ENCODE results near the gene NCAM1.

GRCh38 chr11:113034576-113034975 lies 73.4 kb downstream of the NCAM1 start:
- no peak for TF ChIP-seq CTCF (IDR thresholded peaks at IDR 0.05; ENCODE audit: low read depth, low read length)
- TF ChIP-seq EZH2phosphoT487 (IDR thresholded peaks at IDR 0.05; ENCODE audit: low read depth), result no peak
